IMR-90 (cell line): ENCODE data around the gene PRKAR1B. TPM values are rescaled to one million over a fixed set of nuclear protein-coding genes. Genes with fewer than 3 reads are reported as not detected.

ENCODE experiments used
- ATAC-seq: fragments of 200-7000 bp; cut with Tn5 transposase; 2 replicates; pipeline ENCODE4 v1.9.1; 2020; ENCODE audit warnings: low read depth, mild to moderate bottlenecking, moderate library complexity
- BruUV-seq: library from RNA; stranded (reverse); fragments of 400-500 nt; replicated peaks from 2 replicates; lab custom pipeline; 2021; lab: Mats Ljungman, UMichigan
- CTCF ChIA-PET: fragments of 300-600 bp; formaldehyde crosslinking; extraction: SDS; loops from one replicate; lab custom pipeline; 2021; ENCODE audit warnings: antibody characterized with exemption; lab: Yijun Ruan, JAX
- POLR2A ChIA-PET: fragments of 300-600 bp; sonication (Branson Sonifier 250); formaldehyde crosslinking; loops from one replicate; lab custom pipeline; 2022; ENCODE audit warnings: antibody characterized with exemption; ENCODE audit not compliant: unreplicated experiment; lab: Charles Lee
- DNase-seq: peaks from one replicate; pipeline ENCODE4 v3.0.0; 2013
- H2AFZ ChIP-seq: replicated peaks from 2 replicates; pipeline ENCODE3; 2013; ENCODE audit warnings: low read length, mild to moderate bottlenecking; ENCODE audit not compliant: poor library complexity
- H2AK5ac ChIP-seq: 2 replicates; pipeline ENCODE4 v1.6.1; 2013; ENCODE audit warnings: low read depth, low read length, inconsistent platforms
- H2AK9ac ChIP-seq: replicated peaks from 2 replicates; pipeline ENCODE3; 2013; ENCODE audit warnings: mild to moderate bottlenecking, low read depth, low read length, moderate library complexity; ENCODE audit not compliant: poor library complexity
- H2BK120ac ChIP-seq: 2 replicates; pipeline ENCODE4 v1.6.1; 2013; ENCODE audit warnings: low read depth, low read length, inconsistent platforms
- H2BK15ac ChIP-seq: 3 replicates; pipeline ENCODE4 v1.6.1; 2013; ENCODE audit warnings: low read depth, low read length, inconsistent platforms
- H2BK20ac ChIP-seq: 2 replicates; pipeline ENCODE4 v1.6.1; 2013; ENCODE audit warnings: low read depth, mild to moderate bottlenecking, inconsistent platforms, low read length, moderate library complexity
- H2BK5ac ChIP-seq: 2 replicates; pipeline ENCODE4 v1.6.1; 2013; ENCODE audit warnings: mild to moderate bottlenecking, low read depth, low read length, inconsistent platforms; ENCODE audit not compliant: poor library complexity, severe bottlenecking
- H3K14ac ChIP-seq: replicated peaks from 2 replicates; pipeline ENCODE4 v1.6.1; 2013; ENCODE audit warnings: low read depth, low read length, inconsistent platforms
- H3K18ac ChIP-seq: 2 replicates; pipeline ENCODE4 v1.6.1; 2013; ENCODE audit warnings: low read depth, low read length, control low read depth
- H3K23ac ChIP-seq: 2 replicates; pipeline ENCODE4 v1.6.1; 2013; ENCODE audit warnings: low read depth, low read length, inconsistent platforms
- H3K27ac ChIP-seq: 2 replicates; pipeline ENCODE4 v1.5.1; 2013; ENCODE audit warnings: mild to moderate bottlenecking, control low read depth, low read length; ENCODE audit not compliant: insufficient read depth
- H3K27me3 ChIP-seq: 2 replicates; pipeline ENCODE4 v1.6.1; 2013; ENCODE audit warnings: low read length; ENCODE audit not compliant: control insufficient read depth, insufficient read depth
- H3K36me3 ChIP-seq: 2 replicates; pipeline ENCODE4 v1.6.1; 2013; ENCODE audit warnings: low read length, mixed read lengths; ENCODE audit not compliant: control insufficient read depth, insufficient read depth
- H3K4ac ChIP-seq: 2 replicates; pipeline ENCODE4 v1.6.1; 2013; ENCODE audit warnings: low read depth, low read length, inconsistent platforms
- H3K4me1 ChIP-seq: 2 replicates; pipeline ENCODE4 v1.6.1; 2013; ENCODE audit warnings: low read length, mixed read lengths; ENCODE audit not compliant: control insufficient read depth, insufficient read depth
- H3K4me2 ChIP-seq: 2 replicates; pipeline ENCODE4 v1.6.1; 2013; ENCODE audit warnings: low read depth, mild to moderate bottlenecking, control low read depth, low read length, moderate library complexity
- H3K4me3 ChIP-seq: 2 replicates; pipeline ENCODE4 v1.5.1; 2013; ENCODE audit warnings: low read depth, mild to moderate bottlenecking, control low read depth, low read length, moderate library complexity; ENCODE audit not compliant: insufficient read depth
- H3K56ac ChIP-seq: 2 replicates; pipeline ENCODE4 v1.6.1; 2013; ENCODE audit warnings: low read length, inconsistent platforms; ENCODE audit not compliant: insufficient read depth; ENCODE audit errors: extremely low read depth
- H3K79me1 ChIP-seq, 2 experiments: 2 replicates each; pipeline ENCODE4 v1.6.1; 2013; ENCODE audit warnings: low read length in 2 of 2, inconsistent platforms in 1 of 2, low read depth in 1 of 2
- H3K9ac ChIP-seq: 2 replicates; pipeline ENCODE4 v1.6.1; 2013; ENCODE audit warnings: low read depth, low read length, control low read depth
- H3K9me1 ChIP-seq: 2 replicates; pipeline ENCODE4 v1.6.1; 2013; ENCODE audit warnings: low read length, inconsistent platforms; ENCODE audit not compliant: insufficient read depth
- H3K9me3 ChIP-seq: 2 replicates; pipeline ENCODE4 v1.6.1; 2013; ENCODE audit warnings: low read length; ENCODE audit not compliant: control insufficient read depth, insufficient read depth
- H4K20me1 ChIP-seq: 2 replicates; pipeline ENCODE4 v1.6.1; 2013; ENCODE audit warnings: low read length, inconsistent platforms; ENCODE audit not compliant: insufficient read depth
- H4K5ac ChIP-seq: 2 replicates; pipeline ENCODE4 v1.6.1; 2013; ENCODE audit warnings: mild to moderate bottlenecking, low read depth, low read length, control low read depth
- H4K8ac ChIP-seq, 2 experiments: 2 replicates each; pipeline ENCODE4 v1.6.1; 2013; ENCODE audit warnings: low read depth in 2 of 2, low read length in 2 of 2, control low read depth in 1 of 2, inconsistent platforms in 1 of 2
- H4K91ac ChIP-seq: 2 replicates; pipeline ENCODE4 v1.6.1; 2013; ENCODE audit warnings: low read depth, low read length, inconsistent platforms; ENCODE audit not compliant: insufficient read depth
- CHD1 ChIP-seq: IDR thresholded peaks from 2 replicates; pipeline ENCODE4 v1.6.1; 2012; ENCODE audit warnings: low read depth, low read length, improper control_type of control experiment
- CTCF ChIP-seq: conservative IDR thresholded peaks from 2 replicates; pipeline ENCODE4 v1.5.1; 2012; ENCODE audit warnings: mild to moderate bottlenecking, low read depth, low read length, improper control_type of control experiment
- FOS ChIP-seq: fragments of 150-350 bp; IDR thresholded peaks from 2 replicates; pipeline ENCODE4 v1.6.1; 2016; ENCODE audit warnings: low read depth, low read length
- MAFK ChIP-seq: IDR thresholded peaks from 2 replicates; pipeline ENCODE4 v1.6.1; 2012; ENCODE audit warnings: low read depth, low read length, improper control_type of control experiment
- MAZ ChIP-seq: IDR thresholded peaks from 2 replicates; pipeline ENCODE4 v1.6.1; 2012; ENCODE audit warnings: low read depth, mild to moderate bottlenecking, low read length, improper control_type of control experiment, moderate library complexity, borderline replicate concordance
- MXI1 ChIP-seq: IDR thresholded peaks from 2 replicates; pipeline ENCODE4 v1.6.1; 2012; ENCODE audit warnings: low read depth, mild to moderate bottlenecking, low read length, moderate library complexity, borderline replicate concordance
- NFE2L2 ChIP-seq: fragments of 150-350 bp; IDR thresholded peaks from 2 replicates; pipeline ENCODE4 v1.6.1; 2016; ENCODE audit warnings: low read depth, mild to moderate bottlenecking, low read length
- POLR2A ChIP-seq: IDR thresholded peaks from 2 replicates; pipeline ENCODE4 v1.6.1; 2012; ENCODE audit warnings: mild to moderate bottlenecking, low read depth, low read length
- USF2 ChIP-seq: fragments of 150-350 bp; IDR thresholded peaks from 2 replicates; pipeline ENCODE4 v1.6.1; 2017; ENCODE audit warnings: mild to moderate bottlenecking, antibody characterized with exemption, low read length, low read depth
- WGBS, 2 experiments: methylation state at CpG; one replicate each; pipeline versions ENCODE4 v1.1.5 to v1.1.7; 2013; ENCODE audit warnings: missing lambda C conversion rate in 2 of 2; ENCODE audit not compliant: insufficient read length in 1 of 2; ENCODE audit errors: extremely low coverage in 2 of 2; 5-methylcytosine and 5-hydroxymethylcytosine counted together
- dilution Hi-C: fragments of 300-500 bp; cut with HindIII; formaldehyde crosslinking; loops from one replicate; pipeline ENCODE4 v1.14.3; 2018; ENCODE audit warnings: low sequenced_read_pairs; ENCODE audit not compliant: unreplicated experiment
- in situ Hi-C: fragments of 300-500 bp; cut with MboI; formaldehyde crosslinking; loops from 3 replicates; pipeline ENCODE4 v1.14.3; 2019; ENCODE audit warnings: low sequenced_read_pairs, inconsistent platforms, mixed read lengths
- intact Hi-C: fragments of 100-400 bp; cut with micrococcal nuclease; formaldehyde crosslinking; loops from 2 replicates; pipeline ENCODE4 v1.10.0; 2022
- polyA plus RNA-seq, 3 experiments: library from polyadenylated mRNA; depleted of rRNA; stranded (reverse); fragments of >200 nt; gene quantifications; 2 replicates each; pipeline ENCODE4 v1.2.3, GENCODE V29; 2012; ENCODE audit warnings: low replicate concordance in 1 of 3
- total RNA-seq: library from RNA; depleted of rRNA; stranded (reverse); fragments of >200 nt; gene quantifications from 2 replicates; pipeline ENCODE4 v1.2.3, GENCODE V29; 2012
- TF ChIP-seq, protein P1 (sequence below): fragments of 150-350 bp; IDR thresholded peaks from 2 replicates; pipeline ENCODE4 v1.6.1; 2016; ENCODE audit warnings: low read depth, mild to moderate bottlenecking, low read length, moderate library complexity, borderline replicate concordance

Gene PRKAR1B
- total and polyA plus RNA-seq, 2 of the 4 experiments (the other 2 are of a cell fraction): 15.2 to 20.2 TPM

- Histone ChIP-seq H4K8ac (no peak overlapping the region), H3K18ac (no peak overlapping the region), H2BK5ac (no peak overlapping the region), H3K36me3 (no peaks in the 10 kb centered on the region; the same call in 1 of the 2 replicates), H4K20me1 (no peaks in the 10 kb centered on the region), H2BK15ac (no peak overlapping the region), H4K5ac (no peak overlapping the region), H3K4ac (no peak overlapping the region), H3K27me3 (no peaks in the 10 kb centered on the region), H3K14ac (no peak overlapping the region), H3K4me3 (no peak overlapping the region), H2BK20ac (no peak overlapping the region), H2AFZ (no peak overlapping the region), H2BK120ac (no peak overlapping the region), H3K79me1 (no peaks in the 10 kb centered on the region), H3K9me1 (peaks cover 11% of the 10 kb centered on the region), H3K4me1 (peaks cover 17% of the 10 kb centered on the region), H3K23ac (no peak overlapping the region), H3K56ac (no peak overlapping the region), H3K27ac (no peak overlapping the region), H4K91ac (no peak overlapping the region), H3K9ac (no peak overlapping the region), H2AK5ac (no peak overlapping the region), H3K9me3 (peaks cover 5% of the 10 kb centered on the region), H2AK9ac (no peak overlapping the region), H3K4me2 (no peak overlapping the region)
- dilution Hi-C loops (no loop called here), in situ Hi-C loops (no loop called here), intact Hi-C loops (no loop called here)
- no peak for DNase-seq
- ATAC-seq: no peak
- POLR2A ChIA-PET: no interaction called here
- CTCF ChIA-PET: no interaction called here
- no peak for TF ChIP-seq USF2
- no peak for TF ChIP-seq NFE2L2
- TF ChIP-seq MAFK: no peak
- no peak for TF ChIP-seq FOS
- TF ChIP-seq POLR2A: no peak
- TF ChIP-seq, protein P1, sequence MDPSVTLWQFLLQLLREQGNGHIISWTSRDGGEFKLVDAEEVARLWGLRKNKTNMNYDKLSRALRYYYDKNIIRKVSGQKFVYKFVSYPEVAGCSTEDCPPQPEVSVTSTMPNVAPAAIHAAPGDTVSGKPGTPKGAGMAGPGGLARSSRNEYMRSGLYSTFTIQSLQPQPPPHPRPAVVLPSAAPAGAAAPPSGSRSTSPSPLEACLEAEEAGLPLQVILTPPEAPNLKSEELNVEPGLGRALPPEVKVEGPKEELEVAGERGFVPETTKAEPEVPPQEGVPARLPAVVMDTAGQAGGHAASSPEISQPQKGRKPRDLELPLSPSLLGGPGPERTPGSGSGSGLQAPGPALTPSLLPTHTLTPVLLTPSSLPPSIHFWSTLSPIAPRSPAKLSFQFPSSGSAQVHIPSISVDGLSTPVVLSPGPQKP: no peak
- no peak for TF ChIP-seq MAZ
- TF ChIP-seq CHD1: no peak
- no peak for TF ChIP-seq MXI1
- TF ChIP-seq CTCF: no peak
- WGBS, 2 experiments: 91% methylated on average over 24 of the region's 42 CpGs; no CpG with 5 or more reads in 1 of the 2 experiments
- BruUV-seq: no TSS peak
Observed at GRCh38 chr7:591856-592628, 135.0 kb downstream of the PRKAR1B start.
